HepG2 (cell line): ENCODE measurements around the gene UBE4A. TPM values are rescaled to one million over a fixed set of nuclear protein-coding genes. Genes with fewer than 3 reads are reported as not detected.

Experiments used
- ESRRA ChIP-seq: sonication (generic); formaldehyde crosslinking; IDR thresholded peaks from 2 replicates; pipeline ENCODE4 v1.5.1; 2020; ENCODE audit warnings: mild to moderate bottlenecking, low read depth, missing genetic modification reagents
- EZH2 ChIP-seq: conservative IDR thresholded peaks from 2 replicates; pipeline ENCODE4 v1.6.1; 2012; ENCODE audit warnings: mild to moderate bottlenecking, low read depth, low read length, moderate library complexity
- FIP1L1 ChIP-seq: fragments of 200-400 bp; formaldehyde crosslinking; IDR thresholded peaks from 2 replicates; pipeline ENCODE4 v1.6.1; 2018; ENCODE audit warnings: low read depth, mild to moderate bottlenecking, low read length, moderate library complexity, borderline replicate concordance; ENCODE audit not compliant: insufficient read depth
- HNF4G ChIP-seq, 2 experiments: sonication (generic) in 1 of 2; formaldehyde crosslinking in 1 of 2; IDR thresholded peaks; 2 replicates each; pipeline versions ENCODE4 v1.4.0 to v1.6.1; 2011 to 2020; ENCODE audit warnings: borderline replicate concordance in 2 of 2, low read depth in 2 of 2, mild to moderate bottlenecking in 2 of 2, low read length in 1 of 2, missing genetic modification reagents in 1 of 2, moderate library complexity in 1 of 2
- HOXA5 ChIP-seq: sonication (generic); formaldehyde crosslinking; IDR thresholded peaks from 2 replicates; pipeline ENCODE4 v1.4.0; 2020; ENCODE audit warnings: missing genetic modification reagents
- KAT2B ChIP-seq: fragments of 150-350 bp; IDR thresholded peaks from 2 replicates; pipeline ENCODE4 v1.6.1; 2014; ENCODE audit warnings: low read depth, low read length, borderline replicate concordance
- KAT7 ChIP-seq: IDR thresholded peaks from 2 replicates; pipeline ENCODE4 v1.6.1; 2018; ENCODE audit warnings: borderline replicate concordance, missing compliant biosample characterization
- MYPOP ChIP-seq: sonication (generic); formaldehyde crosslinking; IDR thresholded peaks from 2 replicates; pipeline ENCODE4 v1.8.1; 2023; ENCODE audit warnings: mild to moderate bottlenecking, moderate library complexity, missing genetic modification reagents
- NFYB ChIP-seq: sonication (generic); formaldehyde crosslinking; IDR thresholded peaks from 2 replicates; pipeline ENCODE4 v1.4.0; 2020; ENCODE audit warnings: missing genetic modification reagents
- NR3C1 ChIP-seq: sonication (generic); formaldehyde crosslinking; IDR thresholded peaks from 2 replicates; pipeline ENCODE4 v1.4.0; 2020; ENCODE audit warnings: missing genetic modification reagents
- ZNF12 ChIP-seq: sonication (generic); formaldehyde crosslinking; IDR thresholded peaks from 2 replicates; pipeline ENCODE4 v1.5.0; 2020; ENCODE audit warnings: missing genetic modification reagents
- ZNF563 ChIP-seq: sonication (generic); formaldehyde crosslinking; IDR thresholded peaks from 2 replicates; pipeline ENCODE4 v1.8.0; 2022; ENCODE audit warnings: mild to moderate bottlenecking, moderate library complexity, missing genetic modification reagents
- ZNF615 ChIP-seq: sonication (generic); formaldehyde crosslinking; IDR thresholded peaks from 2 replicates; pipeline ENCODE4 v1.5.0; 2020; ENCODE audit warnings: mild to moderate bottlenecking, missing genetic modification reagents, borderline replicate concordance
- polyA plus RNA-seq, 8 experiments: library from polyadenylated mRNA; depleted of rRNA in 3 of 8; stranded (reverse) in 7 of 8; unstranded in 1 of 8; fragments of >200 nt; fragmentation: Illumina TruSeq in 4 of 8; extraction: Trizol in 4 of 8; gene quantifications; 2 replicates each; pipeline versions ENCODE4 v1.2.1 to v1.2.3, GENCODE V29; 2011 to 2016; ENCODE audit warnings: low read depth in 4 of 8, missing spikeins in 1 of 8, mixed read lengths in 1 of 8; ENCODE audit not compliant: insufficient read depth in 1 of 8
- total RNA-seq, 5 experiments: library from RNA; depleted of rRNA; stranded (reverse); fragments of >200 nt; fragmentation: Illumina TruSeq; extraction: Trizol; gene quantifications; 2 replicates each; pipeline ENCODE4 v1.2.3, GENCODE V29; 2016; ENCODE audit warnings: low read depth in 1 of 5
- TF ChIP-seq, protein P1 (sequence below), 2 experiments: sonication (generic) in 1 of 2; formaldehyde crosslinking in 1 of 2; IDR thresholded peaks; 2 replicates each; pipeline versions ENCODE4 v1.5.1 to v1.6.1; 2011 to 2020; ENCODE audit warnings: borderline replicate concordance in 1 of 2, low read depth in 1 of 2, low read length in 1 of 2, mild to moderate bottlenecking in 1 of 2, missing genetic modification reagents in 1 of 2, moderate library complexity in 1 of 2
- TF ChIP-seq, protein P2 (sequence below): sonication (generic); formaldehyde crosslinking; IDR thresholded peaks from 2 replicates; pipeline ENCODE4 v1.4.0; 2020; ENCODE audit warnings: missing genetic modification reagents
- TF ChIP-seq, protein P3 (sequence below): sonication (generic); formaldehyde crosslinking; IDR thresholded peaks from 2 replicates; pipeline ENCODE4 v1.9.0; 2021; ENCODE audit warnings: missing genetic modification reagents, borderline replicate concordance

UBE4A gene
- total and polyA plus RNA-seq, 2 of the 13 experiments (the other 11 are each of a cell fraction or from before 2014, with no cell fraction given) = 15.1 to 32.7 TPM

DNA sequence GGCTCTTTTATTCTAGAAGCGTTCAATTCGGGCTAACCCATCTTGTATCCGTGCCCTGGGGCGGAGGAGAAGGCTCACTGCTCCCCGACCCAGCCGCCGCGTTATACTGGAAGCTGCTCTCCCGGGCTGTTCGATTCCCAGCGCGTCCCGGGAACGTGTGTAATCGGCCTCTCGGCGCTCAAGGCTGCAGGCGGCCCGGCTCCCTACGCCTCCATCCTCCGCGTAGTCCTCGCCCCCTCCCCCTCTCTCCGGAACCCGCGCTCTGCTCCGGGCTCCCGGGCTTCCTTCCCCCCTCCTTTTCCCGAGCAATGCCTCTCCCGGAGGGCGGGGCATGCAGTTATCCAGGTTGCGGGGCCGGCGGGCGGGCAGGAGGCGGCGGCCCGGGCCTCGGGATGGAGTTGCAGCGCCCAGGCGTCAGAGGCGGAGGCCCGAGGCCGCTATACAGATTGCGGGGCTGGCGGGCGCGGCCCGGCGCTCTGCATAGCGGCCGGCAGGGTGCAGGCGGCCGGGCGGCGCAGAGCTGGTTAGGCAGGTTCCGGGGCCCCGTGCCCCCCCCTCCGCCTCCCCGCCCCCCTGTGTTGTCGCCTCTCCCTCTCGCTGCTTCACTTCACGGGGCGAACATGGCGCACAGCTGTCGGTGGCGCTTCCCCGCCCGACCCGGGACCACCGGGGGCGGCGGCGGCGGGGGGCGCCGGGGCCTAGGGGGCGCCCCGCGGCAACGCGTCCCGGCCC is 76.7 kb downstream of the UBE4A start, which contains the start of gene KMT2A (continued):
- TF ChIP-seq ZNF615 (CRISPR knock-in tag) (no peak), NFYB (no peak), EZH2 (no peak), NR3C1 (no peak), KAT7 (CRISPR knock-in tag) (no peak), ESRRA (CRISPR knock-in tag) (peak; percentile 26), HOXA5 (CRISPR knock-in tag) (peak; percentile 80), ZNF563 (peak; percentile 66; the same call in 1 of the 2 replicates), MYPOP (peak; percentile 18; the same call in 1 of the 2 replicates), ZNF12 (CRISPR knock-in tag) (no peak), FIP1L1 (peak; percentile 67; the same call in 1 of the 2 replicates), KAT2B (no peak), HNF4G (IDR thresholded peaks at IDR 0.05; ENCODE audit: borderline replicate concordance, low read depth, low read length) (peak; percentile 50), HNF4G (CRISPR knock-in tag; IDR thresholded peaks at IDR 0.05; ENCODE audit: borderline replicate concordance, low read depth) (0 out of 2 replicates have a peak, but pooled peaks have one; percentile 47)
- TF ChIP-seq, protein P1, sequence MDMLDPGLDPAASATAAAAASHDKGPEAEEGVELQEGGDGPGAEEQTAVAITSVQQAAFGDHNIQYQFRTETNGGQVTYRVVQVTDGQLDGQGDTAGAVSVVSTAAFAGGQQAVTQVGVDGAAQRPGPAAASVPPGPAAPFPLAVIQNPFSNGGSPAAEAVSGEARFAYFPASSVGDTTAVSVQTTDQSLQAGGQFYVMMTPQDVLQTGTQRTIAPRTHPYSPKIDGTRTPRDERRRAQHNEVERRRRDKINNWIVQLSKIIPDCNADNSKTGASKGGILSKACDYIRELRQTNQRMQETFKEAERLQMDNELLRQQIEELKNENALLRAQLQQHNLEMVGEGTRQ (IDR thresholded peaks at IDR 0.05; ENCODE audit: low read depth, low read length) = no peak
- TF ChIP-seq, protein P1 (CRISPR knock-in tag; IDR thresholded peaks at IDR 0.05; ENCODE audit: borderline replicate concordance) = no peak
- TF ChIP-seq, protein P2, sequence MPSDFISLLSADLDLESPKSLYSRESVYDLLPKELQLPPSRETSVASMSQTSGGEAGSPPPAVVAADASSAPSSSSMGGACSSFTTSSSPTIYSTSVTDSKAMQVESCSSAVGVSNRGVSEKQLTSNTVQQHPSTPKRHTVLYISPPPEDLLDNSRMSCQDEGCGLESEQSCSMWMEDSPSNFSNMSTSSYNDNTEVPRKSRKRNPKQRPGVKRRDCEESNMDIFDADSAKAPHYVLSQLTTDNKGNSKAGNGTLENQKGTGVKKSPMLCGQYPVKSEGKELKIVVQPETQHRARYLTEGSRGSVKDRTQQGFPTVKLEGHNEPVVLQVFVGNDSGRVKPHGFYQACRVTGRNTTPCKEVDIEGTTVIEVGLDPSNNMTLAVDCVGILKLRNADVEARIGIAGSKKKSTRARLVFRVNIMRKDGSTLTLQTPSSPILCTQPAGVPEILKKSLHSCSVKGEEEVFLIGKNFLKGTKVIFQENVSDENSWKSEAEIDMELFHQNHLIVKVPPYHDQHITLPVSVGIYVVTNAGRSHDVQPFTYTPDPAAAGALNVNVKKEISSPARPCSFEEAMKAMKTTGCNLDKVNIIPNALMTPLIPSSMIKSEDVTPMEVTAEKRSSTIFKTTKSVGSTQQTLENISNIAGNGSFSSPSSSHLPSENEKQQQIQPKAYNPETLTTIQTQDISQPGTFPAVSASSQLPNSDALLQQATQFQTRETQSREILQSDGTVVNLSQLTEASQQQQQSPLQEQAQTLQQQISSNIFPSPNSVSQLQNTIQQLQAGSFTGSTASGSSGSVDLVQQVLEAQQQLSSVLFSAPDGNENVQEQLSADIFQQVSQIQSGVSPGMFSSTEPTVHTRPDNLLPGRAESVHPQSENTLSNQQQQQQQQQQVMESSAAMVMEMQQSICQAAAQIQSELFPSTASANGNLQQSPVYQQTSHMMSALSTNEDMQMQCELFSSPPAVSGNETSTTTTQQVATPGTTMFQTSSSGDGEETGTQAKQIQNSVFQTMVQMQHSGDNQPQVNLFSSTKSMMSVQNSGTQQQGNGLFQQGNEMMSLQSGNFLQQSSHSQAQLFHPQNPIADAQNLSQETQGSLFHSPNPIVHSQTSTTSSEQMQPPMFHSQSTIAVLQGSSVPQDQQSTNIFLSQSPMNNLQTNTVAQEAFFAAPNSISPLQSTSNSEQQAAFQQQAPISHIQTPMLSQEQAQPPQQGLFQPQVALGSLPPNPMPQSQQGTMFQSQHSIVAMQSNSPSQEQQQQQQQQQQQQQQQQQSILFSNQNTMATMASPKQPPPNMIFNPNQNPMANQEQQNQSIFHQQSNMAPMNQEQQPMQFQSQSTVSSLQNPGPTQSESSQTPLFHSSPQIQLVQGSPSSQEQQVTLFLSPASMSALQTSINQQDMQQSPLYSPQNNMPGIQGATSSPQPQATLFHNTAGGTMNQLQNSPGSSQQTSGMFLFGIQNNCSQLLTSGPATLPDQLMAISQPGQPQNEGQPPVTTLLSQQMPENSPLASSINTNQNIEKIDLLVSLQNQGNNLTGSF (CRISPR knock-in tag) = no peak; the same call in 1 of the 2 replicates
- TF ChIP-seq, protein P3, sequence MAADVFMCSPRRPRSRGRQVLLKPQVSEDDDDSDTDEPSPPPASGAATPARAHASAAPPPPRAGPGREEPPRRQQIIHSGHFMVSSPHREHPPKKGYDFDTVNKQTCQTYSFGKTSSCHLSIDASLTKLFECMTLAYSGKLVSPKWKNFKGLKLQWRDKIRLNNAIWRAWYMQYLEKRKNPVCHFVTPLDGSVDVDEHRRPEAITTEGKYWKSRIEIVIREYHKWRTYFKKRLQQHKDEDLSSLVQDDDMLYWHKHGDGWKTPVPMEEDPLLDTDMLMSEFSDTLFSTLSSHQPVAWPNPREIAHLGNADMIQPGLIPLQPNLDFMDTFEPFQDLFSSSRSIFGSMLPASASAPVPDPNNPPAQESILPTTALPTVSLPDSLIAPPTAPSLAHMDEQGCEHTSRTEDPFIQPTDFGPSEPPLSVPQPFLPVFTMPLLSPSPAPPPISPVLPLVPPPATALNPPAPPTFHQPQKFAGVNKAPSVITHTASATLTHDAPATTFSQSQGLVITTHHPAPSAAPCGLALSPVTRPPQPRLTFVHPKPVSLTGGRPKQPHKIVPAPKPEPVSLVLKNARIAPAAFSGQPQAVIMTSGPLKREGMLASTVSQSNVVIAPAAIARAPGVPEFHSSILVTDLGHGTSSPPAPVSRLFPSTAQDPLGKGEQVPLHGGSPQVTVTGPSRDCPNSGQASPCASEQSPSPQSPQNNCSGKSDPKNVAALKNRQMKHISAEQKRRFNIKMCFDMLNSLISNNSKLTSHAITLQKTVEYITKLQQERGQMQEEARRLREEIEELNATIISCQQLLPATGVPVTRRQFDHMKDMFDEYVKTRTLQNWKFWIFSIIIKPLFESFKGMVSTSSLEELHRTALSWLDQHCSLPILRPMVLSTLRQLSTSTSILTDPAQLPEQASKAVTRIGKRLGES (CRISPR knock-in tag) = no peak
